Nephron progenitor cell (in vitro differentiated cells): ENCODE data around the gene MAML2.
A peak's percentile ranks its signal among the peaks of the same experiment; 100 is the strongest.

ENCODE experiments used
- DNase-seq: peaks from one replicate; pipeline ENCODE4 v3.0.0; 2021
- H3K27ac Mint-ChIP-seq: 2 replicates; pipeline ENCODE4 v1.8.0; 2021; ENCODE audit warnings: mild to moderate bottlenecking, moderate library complexity, mixed read lengths
- H3K27me3 Mint-ChIP-seq: 2 replicates; pipeline ENCODE4 v1.8.0; 2021; ENCODE audit warnings: mild to moderate bottlenecking, low read depth, mixed read lengths; ENCODE audit not compliant: poor library complexity
- H3K36me3 Mint-ChIP-seq: 2 replicates; pipeline ENCODE4 v1.8.0; 2021; ENCODE audit warnings: low read depth, mixed read lengths
- H3K4me1 Mint-ChIP-seq: 2 replicates; pipeline ENCODE4 v1.8.0; 2021; ENCODE audit warnings: mixed read lengths
- H3K4me3 Mint-ChIP-seq: 2 replicates; pipeline ENCODE4 v1.8.0; 2021; ENCODE audit warnings: mild to moderate bottlenecking, moderate library complexity, mixed read lengths
- H3K9me3 Mint-ChIP-seq: 2 replicates; pipeline ENCODE4 v1.8.0; 2021; ENCODE audit warnings: mild to moderate bottlenecking, moderate library complexity, mixed read lengths
- TF ChIP-seq, protein P1 (sequence below): fragments of 200-600 bp; sonication (generic); IDR thresholded peaks from 2 replicates; pipeline ENCODE4 v1.5.0; 2021; ENCODE audit warnings: antibody characterized with exemption

The MAML2 gene

GRCh38 chr11:96259134-96259830, 83.7 kb downstream of the MAML2 start:
- peaks cover 11% of the 10 kb centered on the region for H3K36me3 Mint-ChIP-seq
- peaks cover 63% of the 10 kb centered on the region for H3K4me1 Mint-ChIP-seq
- H3K27ac Mint-ChIP-seq = peak overlapping the region; percentile 92
- TF ChIP-seq, protein P1, sequence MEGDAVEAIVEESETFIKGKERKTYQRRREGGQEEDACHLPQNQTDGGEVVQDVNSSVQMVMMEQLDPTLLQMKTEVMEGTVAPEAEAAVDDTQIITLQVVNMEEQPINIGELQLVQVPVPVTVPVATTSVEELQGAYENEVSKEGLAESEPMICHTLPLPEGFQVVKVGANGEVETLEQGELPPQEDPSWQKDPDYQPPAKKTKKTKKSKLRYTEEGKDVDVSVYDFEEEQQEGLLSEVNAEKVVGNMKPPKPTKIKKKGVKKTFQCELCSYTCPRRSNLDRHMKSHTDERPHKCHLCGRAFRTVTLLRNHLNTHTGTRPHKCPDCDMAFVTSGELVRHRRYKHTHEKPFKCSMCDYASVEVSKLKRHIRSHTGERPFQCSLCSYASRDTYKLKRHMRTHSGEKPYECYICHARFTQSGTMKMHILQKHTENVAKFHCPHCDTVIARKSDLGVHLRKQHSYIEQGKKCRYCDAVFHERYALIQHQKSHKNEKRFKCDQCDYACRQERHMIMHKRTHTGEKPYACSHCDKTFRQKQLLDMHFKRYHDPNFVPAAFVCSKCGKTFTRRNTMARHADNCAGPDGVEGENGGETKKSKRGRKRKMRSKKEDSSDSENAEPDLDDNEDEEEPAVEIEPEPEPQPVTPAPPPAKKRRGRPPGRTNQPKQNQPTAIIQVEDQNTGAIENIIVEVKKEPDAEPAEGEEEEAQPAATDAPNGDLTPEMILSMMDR = no peak
- DNase-seq = no peak
- H3K4me3 Mint-ChIP-seq = no peak overlapping the region
- H3K9me3 Mint-ChIP-seq = no peaks in the 10 kb centered on the region
- H3K27me3 Mint-ChIP-seq = peaks cover 6% of the 10 kb centered on the region

- no peak for DNase-seq
- Mint-ChIP-seq H3K4me3 (no peak overlapping the region), H3K27me3 (peaks cover 6% of the 10 kb centered on the region), H3K4me1 (peaks cover 73% of the 10 kb centered on the region), H3K9me3 (no peaks in the 10 kb centered on the region), H3K36me3 (peaks cover 11% of the 10 kb centered on the region), H3K27ac (peak overlapping the region; percentile 92)
- TF ChIP-seq, protein P1 = no peak
Observed at GRCh38 chr11:96257972-96258934, 84.7 kb downstream of the MAML2 start.

GRCh38 chr11:96257036-96257435, 86.0 kb downstream of the MAML2 start:
- H3K36me3 Mint-ChIP-seq = peaks cover 8% of the 10 kb centered on the region
- H3K27ac Mint-ChIP-seq = no peak overlapping the region
- TF ChIP-seq, protein P1 = no peak
- H3K27me3 Mint-ChIP-seq = peaks cover 6% of the 10 kb centered on the region
- H3K4me1 Mint-ChIP-seq = peaks cover 78% of the 10 kb centered on the region
- H3K9me3 Mint-ChIP-seq = no peaks in the 10 kb centered on the region
- DNase-seq = no peak
- H3K4me3 Mint-ChIP-seq = no peak overlapping the region

DNA sequence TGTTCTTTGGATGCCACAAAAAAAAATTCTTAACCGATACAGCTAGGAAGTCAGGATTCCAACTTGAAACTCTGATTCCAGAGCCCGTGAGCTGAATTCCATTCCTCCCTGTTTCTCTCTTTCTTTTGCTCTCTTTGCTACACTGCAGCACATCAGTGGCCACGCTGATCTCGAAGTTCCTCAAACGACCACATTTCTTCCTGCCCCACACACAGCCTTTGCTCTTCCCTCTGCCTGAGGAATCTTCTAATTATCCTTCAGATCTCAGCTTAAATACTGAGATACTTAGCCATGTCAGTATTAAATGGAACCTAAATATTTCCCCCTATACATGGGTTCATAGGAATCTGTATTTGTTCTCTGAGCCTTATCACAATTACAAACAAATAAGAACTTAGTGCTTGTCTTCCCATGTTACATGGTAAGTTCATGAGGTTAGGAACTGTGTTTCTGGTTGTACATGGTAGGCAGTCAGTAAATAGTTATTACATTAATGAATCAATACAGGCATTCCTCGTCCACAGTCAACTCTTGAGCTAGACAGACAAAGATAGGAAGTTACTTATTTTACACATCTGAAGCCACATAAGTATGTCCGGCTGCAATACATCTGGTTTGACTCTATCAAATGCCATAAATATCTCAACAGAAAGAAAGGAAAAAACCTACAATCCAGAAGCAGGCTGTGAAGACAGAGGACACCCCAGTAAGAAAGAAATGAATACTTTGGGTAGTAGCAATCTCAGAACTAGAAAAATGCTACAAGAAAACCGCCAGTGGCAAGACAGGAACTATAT, 86.6 kb downstream of the MAML2 start:
- H3K36me3 Mint-ChIP-seq = peaks cover 10% of the 10 kb centered on the region
- no peak overlapping the region for H3K4me3 Mint-ChIP-seq
- no peaks in the 10 kb centered on the region for H3K9me3 Mint-ChIP-seq
- TF ChIP-seq, protein P1 = no peak
- no peak for DNase-seq
- H3K4me1 Mint-ChIP-seq = peaks cover 78% of the 10 kb centered on the region
- peaks cover 6% of the 10 kb centered on the region for H3K27me3 Mint-ChIP-seq
- peak overlapping the region; percentile 3 for H3K27ac Mint-ChIP-seq

DNA sequence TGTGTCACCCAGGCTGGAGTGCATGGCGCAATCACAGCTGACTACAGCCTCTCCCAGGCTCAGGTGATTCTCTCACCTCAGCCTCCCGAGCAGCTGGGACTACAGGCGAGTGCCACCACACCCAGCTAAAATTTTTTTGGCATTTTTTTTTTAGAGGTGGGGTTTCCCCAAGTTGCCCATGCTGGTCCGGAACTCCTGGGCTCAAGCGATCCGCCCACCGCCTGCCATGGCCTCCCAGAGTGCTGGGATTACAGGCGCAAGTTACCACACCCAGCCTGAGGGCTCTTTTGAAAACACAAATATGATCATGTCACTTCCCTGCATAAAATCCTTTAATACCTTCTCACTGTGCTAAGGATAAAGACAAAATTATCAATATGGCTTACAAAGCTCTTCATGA, 88.1 kb downstream of the MAML2 start:
- Mint-ChIP-seq H3K4me1 (peaks cover 70% of the 10 kb centered on the region), H3K4me3 (no peak overlapping the region), H3K36me3 (peaks cover 10% of the 10 kb centered on the region), H3K27me3 (peaks cover 6% of the 10 kb centered on the region), H3K9me3 (no peaks in the 10 kb centered on the region), H3K27ac (peak overlapping the region; percentile 68)
- TF ChIP-seq, protein P1 = no peak
- DNase-seq = no peak
